HFF-Myc (cell line): Measurements from ENCODE around the gene GMIP.

Experiments used
- DNase-seq: peaks from one replicate; pipeline ENCODE4 v3.0.0-alpha.2; 2011; ENCODE audit warnings: low read depth; ENCODE audit errors: extremely low read depth
- H3K4me3 ChIP-seq: replicated peaks from 2 replicates; pipeline ENCODE4 v1.5.1; 2011; ENCODE audit warnings: low read depth, mild to moderate bottlenecking, control low read depth, low read length
- TF ChIP-seq, protein P1 (sequence below): IDR thresholded peaks from 2 replicates; pipeline ENCODE4 v1.5.1; 2012; ENCODE audit warnings: mild to moderate bottlenecking, low read depth, low read length, control low read depth; ENCODE audit errors: missing control alignments

GMIP gene

DNA sequence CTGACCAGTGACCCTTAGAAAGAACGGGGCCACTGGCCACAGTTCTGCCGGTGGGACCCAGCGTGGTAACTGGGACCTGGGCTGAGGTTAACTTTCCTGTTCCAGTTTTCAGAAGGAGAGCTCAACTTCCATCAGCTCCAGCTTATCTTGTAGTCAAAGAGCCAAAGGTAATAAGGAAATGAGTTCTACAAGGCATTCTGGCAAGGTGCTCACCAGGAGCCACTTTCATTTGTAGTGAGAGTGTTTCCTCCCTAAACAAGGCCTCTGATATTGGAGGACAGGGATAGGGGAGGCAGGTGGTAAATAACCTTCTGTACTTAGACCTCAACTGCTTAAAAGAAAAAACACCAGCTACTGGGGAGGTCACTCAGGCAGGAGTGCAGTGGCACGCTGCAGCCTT, 63.0 kb downstream of the GMIP start:
- TF ChIP-seq, protein P1, sequence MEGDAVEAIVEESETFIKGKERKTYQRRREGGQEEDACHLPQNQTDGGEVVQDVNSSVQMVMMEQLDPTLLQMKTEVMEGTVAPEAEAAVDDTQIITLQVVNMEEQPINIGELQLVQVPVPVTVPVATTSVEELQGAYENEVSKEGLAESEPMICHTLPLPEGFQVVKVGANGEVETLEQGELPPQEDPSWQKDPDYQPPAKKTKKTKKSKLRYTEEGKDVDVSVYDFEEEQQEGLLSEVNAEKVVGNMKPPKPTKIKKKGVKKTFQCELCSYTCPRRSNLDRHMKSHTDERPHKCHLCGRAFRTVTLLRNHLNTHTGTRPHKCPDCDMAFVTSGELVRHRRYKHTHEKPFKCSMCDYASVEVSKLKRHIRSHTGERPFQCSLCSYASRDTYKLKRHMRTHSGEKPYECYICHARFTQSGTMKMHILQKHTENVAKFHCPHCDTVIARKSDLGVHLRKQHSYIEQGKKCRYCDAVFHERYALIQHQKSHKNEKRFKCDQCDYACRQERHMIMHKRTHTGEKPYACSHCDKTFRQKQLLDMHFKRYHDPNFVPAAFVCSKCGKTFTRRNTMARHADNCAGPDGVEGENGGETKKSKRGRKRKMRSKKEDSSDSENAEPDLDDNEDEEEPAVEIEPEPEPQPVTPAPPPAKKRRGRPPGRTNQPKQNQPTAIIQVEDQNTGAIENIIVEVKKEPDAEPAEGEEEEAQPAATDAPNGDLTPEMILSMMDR, result no peak
- no peak for DNase-seq
- H3K4me3 ChIP-seq, result no peak overlapping the region

DNA sequence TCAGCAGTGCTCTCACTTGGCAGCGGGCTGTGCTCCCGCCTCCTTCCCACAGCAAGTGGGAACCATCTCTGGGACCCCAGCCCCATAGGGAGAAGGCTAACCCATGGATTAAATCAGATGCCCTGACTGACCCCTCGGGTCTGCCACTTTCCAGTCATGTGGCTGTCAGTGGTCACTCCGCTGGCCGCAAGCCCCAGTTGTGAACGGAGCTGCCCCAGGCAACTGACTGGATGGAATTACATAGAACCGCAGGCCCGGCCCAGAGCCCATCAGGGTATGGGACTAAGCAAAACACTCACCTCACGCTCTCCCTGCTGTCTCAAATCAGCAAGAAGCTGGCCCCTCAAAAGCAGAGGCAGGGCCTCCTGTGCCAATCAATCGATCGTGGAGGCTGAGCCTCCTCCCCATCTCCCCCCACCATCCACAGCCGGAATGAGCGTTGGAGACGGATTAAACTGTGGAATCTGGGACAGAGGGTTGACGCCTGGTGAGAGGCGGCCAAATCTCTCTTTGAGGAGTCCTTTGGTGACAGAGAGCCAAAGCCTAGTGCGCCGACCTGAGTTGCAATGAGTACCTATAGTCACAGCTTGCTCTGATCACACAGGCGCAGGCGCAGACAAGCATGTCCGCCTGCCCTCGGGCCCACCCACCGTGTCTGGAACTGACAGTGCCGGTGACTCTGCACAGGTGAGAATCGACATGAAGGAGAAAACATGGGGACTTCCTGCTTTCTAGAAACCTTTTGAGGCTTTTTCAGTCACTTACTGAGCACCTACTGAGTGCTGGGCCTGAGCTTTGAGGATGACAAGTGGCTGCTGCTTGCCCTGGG, 63.7 kb downstream of the GMIP start:
- TF ChIP-seq, protein P1, result no peak
- H3K4me3 ChIP-seq, result no peak overlapping the region
- DNase-seq, result no peak
